Activated CD8-positive, alpha-beta T cell treated with anti-CD3 and anti-CD28 coated beads for 36 hours (primary cell): Measurements from ENCODE around the gene IST1. TPM values are rescaled to one million over a fixed set of nuclear protein-coding genes. Genes with fewer than 3 reads are reported as not detected.

Source experiments
- ATAC-seq: fragments of 200-7000 bp; cut with Tn5 transposase; one replicate; pipeline ENCODE4 v1.10.0; 2021; ENCODE audit warnings: mild to moderate bottlenecking, moderate library complexity
- CTCF ChIA-PET: fragments of 350-600 bp; sonication (Branson Sonifier 250); formaldehyde crosslinking; loops from one replicate; lab custom pipeline; 2021; ENCODE audit warnings: antibody characterized with exemption; lab: Charles Lee
- POLR2A ChIA-PET: fragments of 350-600 bp; sonication (Branson Sonifier 250); formaldehyde crosslinking; loops from one replicate; lab custom pipeline; 2021; ENCODE audit warnings: antibody characterized with exemption; lab: Charles Lee
- DNase-seq: peaks from one replicate; pipeline ENCODE4 v3.0.0-alpha.2; 2020
- H3K27ac Mint-ChIP-seq: one replicate; pipeline ENCODE4 v1.8.0; 2021; ENCODE audit warnings: mild to moderate bottlenecking, mixed read lengths
- H3K27me3 Mint-ChIP-seq: one replicate; pipeline ENCODE4 v1.8.0; 2021; ENCODE audit warnings: mixed read lengths
- H3K36me3 Mint-ChIP-seq: one replicate; pipeline ENCODE4 v1.8.0; 2021; ENCODE audit warnings: low read depth, mixed read lengths
- H3K4me1 Mint-ChIP-seq: one replicate; pipeline ENCODE4 v1.8.0; 2021; ENCODE audit warnings: low read depth, mixed read lengths
- H3K4me3 Mint-ChIP-seq: one replicate; pipeline ENCODE4 v1.8.0; 2021; ENCODE audit warnings: mild to moderate bottlenecking, moderate library complexity, mixed read lengths
- H3K9me3 Mint-ChIP-seq: one replicate; pipeline ENCODE4 v1.8.0; 2021; ENCODE audit warnings: mixed read lengths
- intact Hi-C: fragments of 100-400 bp; cut with micrococcal nuclease; formaldehyde crosslinking; loops from one replicate; pipeline ENCODE4 v1.10.0; 2022
- total RNA-seq, 2 experiments: library from RNA; stranded (reverse); gene quantifications; one replicate each; pipeline ENCODE4 v1.2.3, GENCODE V29; 2021
- TF ChIP-seq, protein P1 (sequence below): fragments of 200-600 bp; IDR thresholded peaks from one replicate; pipeline ENCODE4 v1.8.0; 2022; ENCODE audit warnings: antibody characterized with exemption, mild to moderate bottlenecking

IST1 gene
- total RNA-seq, 2 experiments from 2014 or later: 157 to 175 TPM

GRCh38 chr16:71873199-71873598 is 22.1 kb upstream of the IST1 start:
- CTCF ChIA-PET: interaction anchor here (1.4 to 6.5 kb wide), 3 partner anchors 10 to 262 kb away, joined by 5 to 73 read pairs (median 7); partner anchors contain the start of gene ZNF821
- POLR2A ChIA-PET: interaction anchor here (0.9 to 1.3 kb wide), 3 partner anchors 28 to 219 kb away, joined by 3 to 5 read pairs (median 5); partner anchors contain the start of gene AP1G1
- H3K4me3 Mint-ChIP-seq: peak overlapping the region; percentile 26
- H3K27me3 Mint-ChIP-seq: no peaks in the 10 kb centered on the region
- no peaks in the 10 kb centered on the region for H3K9me3 Mint-ChIP-seq
- no peak for DNase-seq
- peak overlapping the region; percentile 34 for H3K27ac Mint-ChIP-seq
- no peaks in the 10 kb centered on the region for H3K36me3 Mint-ChIP-seq
- H3K4me1 Mint-ChIP-seq: peaks cover 22% of the 10 kb centered on the region
- intact Hi-C loops: no loop called here
- no peak for ATAC-seq
- TF ChIP-seq, protein P1, sequence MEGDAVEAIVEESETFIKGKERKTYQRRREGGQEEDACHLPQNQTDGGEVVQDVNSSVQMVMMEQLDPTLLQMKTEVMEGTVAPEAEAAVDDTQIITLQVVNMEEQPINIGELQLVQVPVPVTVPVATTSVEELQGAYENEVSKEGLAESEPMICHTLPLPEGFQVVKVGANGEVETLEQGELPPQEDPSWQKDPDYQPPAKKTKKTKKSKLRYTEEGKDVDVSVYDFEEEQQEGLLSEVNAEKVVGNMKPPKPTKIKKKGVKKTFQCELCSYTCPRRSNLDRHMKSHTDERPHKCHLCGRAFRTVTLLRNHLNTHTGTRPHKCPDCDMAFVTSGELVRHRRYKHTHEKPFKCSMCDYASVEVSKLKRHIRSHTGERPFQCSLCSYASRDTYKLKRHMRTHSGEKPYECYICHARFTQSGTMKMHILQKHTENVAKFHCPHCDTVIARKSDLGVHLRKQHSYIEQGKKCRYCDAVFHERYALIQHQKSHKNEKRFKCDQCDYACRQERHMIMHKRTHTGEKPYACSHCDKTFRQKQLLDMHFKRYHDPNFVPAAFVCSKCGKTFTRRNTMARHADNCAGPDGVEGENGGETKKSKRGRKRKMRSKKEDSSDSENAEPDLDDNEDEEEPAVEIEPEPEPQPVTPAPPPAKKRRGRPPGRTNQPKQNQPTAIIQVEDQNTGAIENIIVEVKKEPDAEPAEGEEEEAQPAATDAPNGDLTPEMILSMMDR: no peak

- H3K27ac Mint-ChIP-seq: no peak overlapping the region
- POLR2A ChIA-PET: interaction anchor here (0.9 kb wide), 1 partner anchor 21 kb away, joined by 3 read pairs; no protein-coding TSS in a partner anchor
- H3K4me1 Mint-ChIP-seq: peaks cover 35% of the 10 kb centered on the region
Observed at GRCh38 chr16:71878911-71879310, 16.4 kb upstream of the IST1 start.

GRCh38 chr16:71880176-71880575 is 15.2 kb upstream of the IST1 start:
- H3K27ac Mint-ChIP-seq: no peak overlapping the region
- CTCF ChIA-PET: interaction anchor here (1.0 to 6.4 kb wide), 3 partner anchors 21 to 81 kb away, joined by 4 to 52 read pairs (median 4); no protein-coding TSS in a partner anchor
- ATAC-seq (no peak), DNase-seq (no peak)
- POLR2A ChIA-PET: interaction anchor here (0.6 to 2.5 kb wide), 5 partner anchors 15 to 72 kb away, joined by 3 to 9 read pairs (median 3); partner anchors contain the start of gene IST1
- intact Hi-C loops: loop anchor here (5.0 kb wide), 2 partner anchors 33 to 73 kb away; partner anchors contain the start of genes AP1G1 and ATXN1L
- H3K4me1 Mint-ChIP-seq: peaks cover 42% of the 10 kb centered on the region
- H3K4me3 Mint-ChIP-seq: no peak overlapping the region
- H3K9me3 Mint-ChIP-seq: no peaks in the 10 kb centered on the region
- H3K27me3 Mint-ChIP-seq: peaks cover 3% of the 10 kb centered on the region
- TF ChIP-seq, protein P1: no peak
- H3K36me3 Mint-ChIP-seq: peaks cover 5% of the 10 kb centered on the region

More at GRCh38 chr16:71878911-71879310, 16.4 kb upstream of the IST1 start:
- no peak for DNase-seq
- Mint-ChIP-seq H3K36me3 (peaks cover 5% of the 10 kb centered on the region), H3K9me3 (no peaks in the 10 kb centered on the region), H3K4me3 (no peak overlapping the region), H3K27me3 (no peaks in the 10 kb centered on the region)
- intact Hi-C loops: no loop called here
- TF ChIP-seq, protein P1: no peak
- CTCF ChIA-PET: interaction anchor here (1.4 kb wide), 1 partner anchor 82 kb away, joined by 4 read pairs; no protein-coding TSS in a partner anchor
- no peak for ATAC-seq

GRCh38 chr16:71882505-71883167 is 12.7 kb upstream of the IST1 start:
- CTCF ChIA-PET: interaction anchor here (0.6 to 6.4 kb wide), 37 partner anchors 8 to 128 kb away, joined by 3 to 73 read pairs (median 5); partner anchors contain the start of genes AP1G1, ATXN1L and IST1
- intact Hi-C loops: loop anchor here (5.0 kb wide), 2 partner anchors 35 to 75 kb away; partner anchors contain the start of genes AP1G1 and ATXN1L
- POLR2A ChIA-PET: interaction anchor here (0.6 to 3.0 kb wide), 15 partner anchors 10 to 211 kb away, joined by 3 to 33 read pairs (median 5); partner anchors contain the start of genes AP1G1, ATXN1L, DHX38 and IST1
- peak; percentile 90 for DNase-seq
- peaks cover 47% of the 10 kb centered on the region for H3K4me1 Mint-ChIP-seq
- ATAC-seq: peak; percentile 63
- H3K4me3 Mint-ChIP-seq: peak overlapping the region; percentile 72
- peaks cover 7% of the 10 kb centered on the region for H3K27me3 Mint-ChIP-seq
- no peaks in the 10 kb centered on the region for H3K9me3 Mint-ChIP-seq
- TF ChIP-seq, protein P1: peak; percentile 88
- H3K36me3 Mint-ChIP-seq: peaks cover 5% of the 10 kb centered on the region
- H3K27ac Mint-ChIP-seq: peak overlapping the region; percentile 50
